Calu3 (cell line): ENCODE data around the gene SLC6A20. TPM values are rescaled to one million over a fixed set of nuclear protein-coding genes. Genes with fewer than 3 reads are reported as not detected.

ENCODE experiments used
- BruUV-seq: library from RNA; stranded (reverse); fragments of 400-500 nt; replicated peaks from 2 replicates; lab custom pipeline; 2021; lab: Mats Ljungman, UMichigan
- CTCF ChIA-PET: fragments of 300-600 bp; sonication (Branson Sonifier 250); formaldehyde crosslinking; loops from one replicate; lab custom pipeline; 2022; ENCODE audit warnings: antibody characterized with exemption; lab: Charles Lee
- DNase-seq: peaks from one replicate; pipeline ENCODE4 v3.0.0; 2022
- H3K27ac Mint-ChIP-seq: one replicate; pipeline ENCODE4 v1.8.0; 2022; ENCODE audit warnings: mixed read lengths; ENCODE audit not compliant: unreplicated experiment
- H3K27me3 Mint-ChIP-seq: one replicate; pipeline ENCODE4 v1.8.0; 2022; ENCODE audit warnings: mixed read lengths; ENCODE audit not compliant: unreplicated experiment
- H3K36me3 Mint-ChIP-seq: one replicate; pipeline ENCODE4 v1.8.0; 2022; ENCODE audit warnings: mild to moderate bottlenecking, moderate library complexity, mixed read lengths; ENCODE audit not compliant: insufficient read depth, unreplicated experiment
- H3K4me1 Mint-ChIP-seq: one replicate; pipeline ENCODE4 v1.8.0; 2022; ENCODE audit warnings: mild to moderate bottlenecking, low read depth, mixed read lengths; ENCODE audit not compliant: unreplicated experiment
- H3K4me3 Mint-ChIP-seq: one replicate; pipeline ENCODE4 v1.8.0; 2022; ENCODE audit warnings: mild to moderate bottlenecking, low read depth, moderate library complexity, mixed read lengths; ENCODE audit not compliant: unreplicated experiment
- H3K9me3 Mint-ChIP-seq: one replicate; pipeline ENCODE4 v1.8.0; 2022; ENCODE audit warnings: low read depth, mixed read lengths; ENCODE audit not compliant: unreplicated experiment
- CTCF ChIP-seq: fragments of 200-600 bp; IDR thresholded peaks from one replicate; pipeline ENCODE4 v1.8.0; 2022; ENCODE audit warnings: antibody characterized with exemption; ENCODE audit not compliant: unreplicated experiment
- intact Hi-C: fragments of 100-400 bp; cut with micrococcal nuclease; formaldehyde crosslinking; loops from one replicate; pipeline ENCODE4 v1.10.0; 2022; ENCODE audit not compliant: unreplicated experiment
- total RNA-seq: library from RNA; stranded (reverse); gene quantifications from 2 replicates; pipeline ENCODE4 v1.2.3, GENCODE V29; 2022

The SLC6A20 gene
- total RNA-seq, 1 experiment from 2014 or later = 2.1 TPM

- no TSS peak for BruUV-seq
- Mint-ChIP-seq H3K27me3 (no peaks in the 10 kb centered on the region), H3K9me3 (no peaks in the 10 kb centered on the region), H3K36me3 (no peaks in the 10 kb centered on the region), H3K4me3 (no peak overlapping the region), H3K27ac (no peak overlapping the region), H3K4me1 (peaks cover 12% of the 10 kb centered on the region)
- no peak for TF ChIP-seq CTCF
- no peak for DNase-seq
- CTCF ChIA-PET = interaction anchor here (0.8 kb wide), 1 partner anchor 34 kb away, joined by 3 read pairs; no protein-coding TSS in a partner anchor
- intact Hi-C loops = no loop called here
Measured at GRCh38 chr3:45774581-45775521, 21.5 kb downstream of the SLC6A20 start.

- H3K27me3 Mint-ChIP-seq = no peaks in the 10 kb centered on the region
- no peaks in the 10 kb centered on the region for H3K9me3 Mint-ChIP-seq
- no TSS peak for BruUV-seq
- DNase-seq = peak; percentile 19
- intact Hi-C loops = no loop called here
- no peaks in the 10 kb centered on the region for H3K36me3 Mint-ChIP-seq
- CTCF ChIA-PET = interaction anchor here (0.6 kb wide), 1 partner anchor 49 kb away, joined by 4 read pairs; no protein-coding TSS in a partner anchor
- H3K27ac Mint-ChIP-seq = no peak overlapping the region
- H3K4me1 Mint-ChIP-seq = peaks cover 12% of the 10 kb centered on the region
- no peak for TF ChIP-seq CTCF
- H3K4me3 Mint-ChIP-seq = no peak overlapping the region
Measured at GRCh38 chr3:45773714-45774449, 22.5 kb downstream of the SLC6A20 start.

- no peaks in the 10 kb centered on the region for H3K9me3 Mint-ChIP-seq
- intact Hi-C loops = no loop called here
- no peak for TF ChIP-seq CTCF
- CTCF ChIA-PET = no interaction called here
- peaks cover 12% of the 10 kb centered on the region for H3K4me1 Mint-ChIP-seq
- no peak overlapping the region for H3K27ac Mint-ChIP-seq
- no peak for DNase-seq
- H3K27me3 Mint-ChIP-seq = no peaks in the 10 kb centered on the region
- no peaks in the 10 kb centered on the region for H3K36me3 Mint-ChIP-seq
- no TSS peak for BruUV-seq
- H3K4me3 Mint-ChIP-seq = no peak overlapping the region
Measured at GRCh38 chr3:45773072-45773471, 23.3 kb downstream of the SLC6A20 start.

GRCh38 chr3:45772341-45773035, 23.8 kb downstream of the SLC6A20 start:
- Mint-ChIP-seq H3K9me3 (no peaks in the 10 kb centered on the region), H3K27me3 (no peaks in the 10 kb centered on the region), H3K27ac (no peak overlapping the region), H3K4me1 (peaks cover 12% of the 10 kb centered on the region), H3K4me3 (no peak overlapping the region), H3K36me3 (no peaks in the 10 kb centered on the region)
- BruUV-seq = no TSS peak
- no peak for DNase-seq
- intact Hi-C loops = no loop called here
- no peak for TF ChIP-seq CTCF
- CTCF ChIA-PET = no interaction called here
